Naive thymus-derived CD4-positive, alpha-beta T cell (primary cell): ENCODE results near the gene SLC33A1. TPM values are rescaled to one million over a fixed set of nuclear protein-coding genes. Genes with fewer than 3 reads are reported as not detected.
"Not testable (repeated sequence)": the region's sequence is repeated elsewhere in the genome, so short reads cannot be mapped to it uniquely, and the experiment has no call there.

ENCODE experiments used
- ATAC-seq: fragments of 150-1000 bp; cut with Tn5 transposase; 2 replicates; pipeline ENCODE4 v1.10.0; 2021; ENCODE audit warnings: mild to moderate bottlenecking, moderate library complexity
- CTCF ChIA-PET: fragments of 350-600 bp; sonication (Branson Sonifier 250); formaldehyde crosslinking; loops from one replicate; lab custom pipeline; 2021; ENCODE audit warnings: antibody characterized with exemption; lab: Charles Lee
- POLR2A ChIA-PET: fragments of 350-600 bp; sonication (Branson Sonifier 250); formaldehyde crosslinking; loops from one replicate; lab custom pipeline; 2021; ENCODE audit warnings: antibody characterized with exemption, inconsistent platforms; lab: Charles Lee
- DNase-seq, 9 donors: peaks; one replicate each; pipeline versions ENCODE4 v3.0.0 to v3.0.0-alpha.2; 2020 to 2022; ENCODE audit warnings: mixed read lengths in 1 of 9
- H3K27ac ChIP-seq: one replicate; pipeline ENCODE4 v1.7.0; 2013; ENCODE audit warnings: mild to moderate bottlenecking, low read depth, low read length, moderate library complexity
- H3K27me3 ChIP-seq, 2 donors: one replicate each; pipeline ENCODE4 v1.7.0; 2013; ENCODE audit warnings: low read length in 2 of 2, mild to moderate bottlenecking in 2 of 2, moderate library complexity in 2 of 2; ENCODE audit not compliant: control insufficient read depth in 2 of 2, insufficient read depth in 2 of 2
- H3K36me3 ChIP-seq, 3 experiments: 1 replicate in 2 of 3; 2 replicates in 1 of 3; pipeline ENCODE4 v1.7.0; 2013; ENCODE audit warnings: low read length in 3 of 3, mild to moderate bottlenecking in 3 of 3, moderate library complexity in 1 of 3; ENCODE audit not compliant: insufficient read depth in 3 of 3, control insufficient read depth in 2 of 3
- H3K4me1 ChIP-seq, 2 donors: one replicate each; pipeline ENCODE4 v1.7.0; 2013; ENCODE audit warnings: low read length in 2 of 2, mild to moderate bottlenecking in 2 of 2, moderate library complexity in 1 of 2; ENCODE audit not compliant: control insufficient read depth in 2 of 2, insufficient read depth in 2 of 2
- H3K4me3 ChIP-seq: 2 replicates; pipeline ENCODE4 v1.7.0; 2013; ENCODE audit warnings: mild to moderate bottlenecking, low read length
- H3K9me3 ChIP-seq, 3 experiments: 1 replicate in 2 of 3; 2 replicates in 1 of 3; pipeline ENCODE4 v1.7.0; 2013; ENCODE audit warnings: low read length in 3 of 3; ENCODE audit not compliant: control insufficient read depth in 2 of 3
- H3K27ac Mint-ChIP-seq, 9 donors: one replicate each; pipeline ENCODE4 v1.8.0; 2020 to 2022; ENCODE audit warnings: mixed read lengths in 9 of 9, mild to moderate bottlenecking in 8 of 9, moderate library complexity in 5 of 9, inconsistent platforms in 2 of 9
- H3K27me3 Mint-ChIP-seq, 5 donors: one replicate each; pipeline ENCODE4 v1.8.0; 2021 to 2022; ENCODE audit warnings: mixed read lengths in 5 of 5, mild to moderate bottlenecking in 1 of 5
- H3K36me3 Mint-ChIP-seq, 5 donors: one replicate each; pipeline ENCODE4 v1.8.0; 2020 to 2022; ENCODE audit warnings: mixed read lengths in 5 of 5, mild to moderate bottlenecking in 3 of 5, inconsistent platforms in 1 of 5
- H3K4me1 Mint-ChIP-seq, 7 donors: one replicate each; pipeline ENCODE4 v1.8.0; 2020 to 2022; ENCODE audit warnings: mixed read lengths in 7 of 7, mild to moderate bottlenecking in 3 of 7, inconsistent platforms in 1 of 7
- H3K4me3 Mint-ChIP-seq, 10 donors: one replicate each; pipeline ENCODE4 v1.8.0; 2020 to 2022; ENCODE audit warnings: mild to moderate bottlenecking in 10 of 10, mixed read lengths in 10 of 10, moderate library complexity in 6 of 10, inconsistent platforms in 2 of 10
- H3K9me3 Mint-ChIP-seq, 11 donors: one replicate each; pipeline ENCODE4 v1.8.0; 2020 to 2022; ENCODE audit warnings: mixed read lengths in 11 of 11, mild to moderate bottlenecking in 4 of 11, inconsistent platforms in 1 of 11, moderate library complexity in 1 of 11
- intact Hi-C, 2 donors: fragments of 100-400 bp; cut with micrococcal nuclease; formaldehyde crosslinking; loops; one replicate each; pipeline ENCODE4 v1.15.1; 2023
- polyA plus RNA-seq, 2 donors: library from polyadenylated mRNA; unstranded; fragments of 300-500 nt; fragmentation: Illumina TruSeq; gene quantifications; one replicate each; pipeline ENCODE4 v1.2.3, GENCODE V29; 2021
- total RNA-seq, 6 experiments: library from RNA in 5 of 6; stranded (reverse) in 5 of 6; gene quantifications; 1 replicate in 5 of 6; 2 replicates in 1 of 6; pipeline ENCODE4 v1.2.3 and lab custom pipeline; 2021 to 2026

The SLC33A1 gene
- total and polyA plus RNA-seq, 7 experiments from 2014 or later: 9.4 to 40.8 (median 21.3) TPM

DNA sequence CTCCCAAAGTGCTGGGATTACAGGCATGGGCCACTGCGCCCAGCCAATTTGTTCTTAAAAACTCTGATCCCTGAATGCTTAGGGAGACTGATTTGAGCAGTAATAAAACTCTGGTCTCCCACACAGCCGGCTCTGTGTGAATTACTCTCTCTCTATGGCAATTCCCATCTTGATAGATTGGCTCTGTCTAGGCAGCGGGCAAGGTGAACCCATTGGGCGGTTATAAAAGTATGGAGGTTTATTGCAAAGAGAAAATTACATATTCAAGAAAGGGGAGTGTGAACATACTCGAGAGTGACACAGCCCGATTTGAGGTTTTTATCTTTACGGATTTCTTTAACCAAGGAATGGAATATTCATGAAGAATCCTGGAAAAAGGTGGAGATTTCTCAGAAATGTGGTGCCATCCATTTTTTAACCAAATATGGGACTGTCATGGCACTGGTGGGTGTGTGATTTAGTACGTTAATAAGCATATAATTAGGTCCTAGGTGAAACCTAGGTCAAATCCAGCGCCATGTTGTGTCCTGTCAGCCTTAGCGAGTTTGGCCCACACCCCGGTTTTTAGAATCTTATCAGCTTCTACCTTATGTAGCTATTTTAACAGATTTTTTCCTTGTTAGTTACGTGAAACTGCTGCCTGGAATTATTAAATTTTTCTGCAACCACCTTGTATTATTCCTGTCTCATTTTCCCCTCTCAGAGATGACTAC is 9.0 kb upstream of the SLC33A1 start:
- Mint-ChIP-seq H3K27me3 (no peaks in the 10 kb centered on the region), H3K9me3 (no peaks in the 10 kb centered on the region), H3K27ac (peak overlapping the region in 4 of 9 donors; percentile 2 to 85 (median 53)), H3K36me3 (peaks cover 0 to 7% (median 0%) of the 10 kb centered on the region in 5 donors), H3K4me1 (peaks cover 0 to 31% (median 13%) of the 10 kb centered on the region in 7 donors), H3K4me3 (peak overlapping the region in 1 of 10 donors; percentile 45)
- intact Hi-C loops: no loop called here
- Histone ChIP-seq H3K4me1 (no peaks in the 10 kb centered on the region), H3K36me3 (no peaks in the 10 kb centered on the region), H3K9me3 (no peaks in the 10 kb centered on the region), H3K27me3 (no peaks in the 10 kb centered on the region), H3K27ac (no peak overlapping the region), H3K4me3 (no peak overlapping the region)
- ATAC-seq: no peak
- CTCF ChIA-PET: interaction anchor here (1.2 kb wide), 2 partner anchors 57 to 58 kb away, joined by 4 to 5 read pairs; partner anchors contain the start of gene C3orf33
- POLR2A ChIA-PET: interaction anchor here (1.2 kb wide), 1 partner anchor 57 kb away, joined by 3 read pairs; no protein-coding TSS in a partner anchor
- no peak for DNase-seq

DNA sequence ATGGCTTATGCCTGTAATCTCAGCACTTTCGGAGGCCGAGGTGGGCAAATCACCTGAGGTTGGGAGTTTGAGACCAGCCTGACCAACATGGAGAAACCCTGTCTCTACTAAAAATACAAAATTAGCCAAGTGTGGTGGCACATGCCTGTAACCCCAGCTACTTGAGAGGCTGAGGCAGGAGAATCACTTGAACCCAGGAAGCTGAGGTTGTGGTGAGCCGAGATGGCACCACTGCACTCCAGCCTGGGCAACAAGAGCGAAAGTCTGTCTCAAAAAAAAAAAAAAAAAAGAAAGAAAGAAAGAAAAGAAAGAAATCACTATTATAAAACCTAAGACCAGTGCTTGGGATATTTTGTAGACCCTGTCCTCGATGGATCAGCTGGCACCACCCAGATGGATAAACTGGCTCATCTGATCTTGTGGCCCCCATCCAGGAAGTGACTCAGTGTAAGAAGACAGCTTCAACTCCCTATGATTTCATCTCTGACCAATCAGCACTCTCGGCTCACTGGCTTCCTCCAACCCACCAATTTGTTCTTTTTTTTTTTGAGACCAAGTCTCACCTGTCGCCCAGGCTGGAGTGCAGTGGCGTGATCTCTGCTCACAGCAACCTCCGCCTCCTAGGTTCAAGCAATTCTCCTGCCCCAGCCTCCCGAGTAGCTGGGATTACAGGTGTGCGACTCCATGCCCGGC is 8.2 kb upstream of the SLC33A1 start:
- not testable (repeated sequence) for H3K36me3 ChIP-seq, H3K9me3 Mint-ChIP-seq, H3K27ac ChIP-seq, H3K36me3 Mint-ChIP-seq, H3K27me3 Mint-ChIP-seq, H3K4me1 ChIP-seq, H3K4me3 ChIP-seq, H3K27me3 ChIP-seq, H3K9me3 ChIP-seq
- ATAC-seq (peak; percentile 87), DNase-seq (peak in 8 of 9 donors; percentile 30 to 57 (median 46))
- POLR2A ChIA-PET: interaction anchor here (1.0 to 1.7 kb wide), 3 partner anchors 7 to 1298 kb away, joined by 3 to 5 read pairs (median 4); partner anchors contain the start of genes CCNL1 and SLC33A1
- H3K4me3 Mint-ChIP-seq: peak overlapping the region in 6 of 10 donors; percentile 32 to 71 (median 48)
- intact Hi-C loops: loop anchor here (1.0 kb wide), 2 partner anchors 8 kb away; partner anchors contain the start of genes SLC33A1 (in 2 of the 2) and GMPS (in 1 of the 2)
- H3K27ac Mint-ChIP-seq: peak overlapping the region in 7 of 9 donors; percentile 2 to 86 (median 76)
- CTCF ChIA-PET: interaction anchor here (1.2 kb wide), 2 partner anchors 56 to 57 kb away, joined by 4 to 5 read pairs; partner anchors contain the start of gene C3orf33
- H3K4me1 Mint-ChIP-seq: peaks cover 0 to 31% (median 13%) of the 10 kb centered on the region in 7 donors

DNA sequence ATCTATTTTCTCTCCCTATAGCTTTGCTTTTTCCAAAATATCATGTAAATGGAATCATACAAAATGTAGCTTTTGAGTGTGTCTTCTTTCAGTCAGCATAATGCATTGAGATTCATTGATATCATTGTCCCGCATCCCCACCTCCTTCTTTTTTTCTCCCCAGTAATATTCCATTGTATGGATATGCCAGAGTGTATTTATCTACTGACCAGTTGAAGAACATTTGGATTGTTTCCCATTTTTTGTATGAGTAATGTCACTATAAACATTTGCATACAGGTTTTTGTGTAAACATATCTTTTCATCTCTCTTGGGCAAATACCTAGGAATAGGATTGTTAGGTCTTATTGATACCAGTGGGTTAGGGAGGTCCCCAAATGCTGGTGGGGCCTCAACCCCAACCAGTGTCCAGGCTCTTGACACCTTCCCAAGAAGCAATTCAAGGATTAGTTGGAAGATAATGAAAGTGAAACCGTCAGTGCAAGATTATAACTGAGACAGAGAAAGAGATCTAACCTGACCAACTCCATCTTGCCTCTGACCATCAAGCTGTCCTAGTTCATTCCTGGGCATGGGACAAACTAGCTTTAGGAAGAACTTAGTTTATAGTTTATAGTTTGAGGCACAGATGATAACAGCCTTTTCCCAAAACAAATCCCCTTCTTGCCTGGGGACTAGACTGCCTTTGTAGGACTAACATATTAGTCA is 7.4 kb upstream of the SLC33A1 start:
- no peaks in the 10 kb centered on the region for H3K27me3 ChIP-seq
- POLR2A ChIA-PET: interaction anchor here (0.6 to 1.7 kb wide), 4 partner anchors 8 to 1299 kb away, joined by 3 to 5 read pairs (median 4); partner anchors contain the start of genes CCNL1 and SLC33A1
- H3K4me3 ChIP-seq: no peak overlapping the region
- Mint-ChIP-seq H3K9me3 (no peaks in the 10 kb centered on the region), H3K27ac (peak overlapping the region in 4 of 9 donors; percentile 2 to 85 (median 42)), H3K27me3 (peaks cover 0 to 3% (median 0%) of the 10 kb centered on the region in 5 donors), H3K4me1 (peaks cover 0 to 34% (median 13%) of the 10 kb centered on the region in 7 donors), H3K36me3 (peaks cover 0 to 7% (median 0%) of the 10 kb centered on the region in 5 donors), H3K4me3 (peak overlapping the region in 2 of 10 donors; percentile 5 to 45)
- H3K36me3 ChIP-seq: no peaks in the 10 kb centered on the region
- intact Hi-C loops: loop anchor here (1.0 kb wide), 2 partner anchors 7 to 9 kb away; partner anchors contain the start of genes SLC33A1 (in 2 of the 2) and GMPS (in 1 of the 2)
- H3K4me1 ChIP-seq: no peaks in the 10 kb centered on the region
- CTCF ChIA-PET: interaction anchor here (1.2 kb wide), 2 partner anchors 55 to 57 kb away, joined by 4 to 5 read pairs; partner anchors contain the start of gene C3orf33
- no peak overlapping the region for H3K27ac ChIP-seq
- no peak for DNase-seq
- ATAC-seq: no peak
- H3K9me3 ChIP-seq: no peaks in the 10 kb centered on the region

DNA sequence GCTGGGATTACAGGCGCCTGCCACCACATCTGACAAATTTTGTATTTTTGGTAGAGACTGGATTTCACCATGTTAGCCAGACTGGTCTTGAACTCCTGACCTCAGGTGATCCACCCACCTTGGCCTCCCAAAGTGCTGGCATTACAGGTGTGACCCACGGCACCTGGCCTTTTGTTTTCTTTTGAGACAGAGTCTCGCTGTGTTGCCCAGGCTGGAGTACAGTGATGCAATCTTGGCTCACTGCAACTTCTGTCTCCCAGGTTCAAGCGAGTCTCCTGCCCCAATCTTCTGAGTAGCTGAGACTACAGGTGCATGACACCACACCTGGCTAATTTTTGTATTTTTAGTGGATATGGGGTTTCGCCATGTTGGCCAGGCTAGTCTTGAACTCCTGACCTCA is 6.2 kb upstream of the SLC33A1 start:
- CTCF ChIA-PET: interaction anchor here (1.2 kb wide), 1 partner anchor 55 kb away, joined by 3 read pairs; no protein-coding TSS in a partner anchor
- not testable (repeated sequence) for H3K4me3 ChIP-seq, H3K4me3 Mint-ChIP-seq

DNA sequence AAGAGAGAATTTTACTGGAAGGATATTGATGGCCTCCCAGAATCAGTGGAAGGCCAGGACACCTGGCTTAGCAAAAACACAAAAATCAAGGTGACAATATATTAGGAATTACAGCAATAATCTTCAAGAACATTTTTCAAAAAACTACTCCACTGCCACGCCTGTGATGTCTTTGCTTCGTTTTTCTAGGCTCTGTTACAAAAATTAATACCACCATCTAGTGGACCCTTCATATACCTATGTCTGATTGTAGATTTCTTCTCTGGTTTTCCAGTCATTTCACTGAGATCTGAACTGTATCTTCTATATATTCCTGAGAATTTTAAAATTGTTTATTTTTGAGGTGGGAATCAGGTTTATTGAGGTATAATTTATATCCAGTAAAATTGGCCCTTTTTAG is 5.6 kb upstream of the SLC33A1 start:
- Histone ChIP-seq H3K27ac (no peak overlapping the region), H3K9me3 (no peaks in the 10 kb centered on the region), H3K4me3 (no peak overlapping the region), H3K36me3 (no peaks in the 10 kb centered on the region), H3K27me3 (no peaks in the 10 kb centered on the region), H3K4me1 (peaks cover 3% of the 10 kb centered on the region in 2 donors)
- Mint-ChIP-seq H3K36me3 (peaks cover 0 to 8% (median 0%) of the 10 kb centered on the region in 5 donors), H3K4me1 (peaks cover 2 to 36% (median 15%) of the 10 kb centered on the region in 7 donors), H3K9me3 (peaks cover 0 to 2% (median under 1%) of the 10 kb centered on the region in 11 donors), H3K4me3 (no peak overlapping the region), H3K27ac (no peak overlapping the region), H3K27me3 (peaks cover 0 to 3% (median 0%) of the 10 kb centered on the region in 5 donors)
- intact Hi-C loops: loop anchor here (1.0 to 10.0 kb wide), 7 partner anchors 54 to 1526 kb away; partner anchors contain the start of genes C3orf33 (in 1 of the 2) and SSR3 (in 1 of the 2)
- ATAC-seq: peak; percentile 46
- POLR2A ChIA-PET: no interaction called here
- CTCF ChIA-PET: interaction anchor here (1.2 kb wide), 1 partner anchor 54 kb away, joined by 3 read pairs; no protein-coding TSS in a partner anchor
- peak in 2 of 9 donors; percentile 18 for DNase-seq

More for the DNA sequence above, 6.2 kb upstream of the SLC33A1 start:
- DNase-seq, H3K27ac ChIP-seq, H3K27me3 Mint-ChIP-seq, H3K36me3 ChIP-seq, H3K27ac Mint-ChIP-seq, H3K4me1 ChIP-seq, ATAC-seq, H3K36me3 Mint-ChIP-seq, H3K9me3 ChIP-seq, H3K9me3 Mint-ChIP-seq, H3K27me3 ChIP-seq: not testable (repeated sequence)
- peaks cover 0 to 34% (median 13%) of the 10 kb centered on the region in 7 donors for H3K4me1 Mint-ChIP-seq
- POLR2A ChIA-PET: interaction anchor here (1.7 kb wide), 1 partner anchor 9 kb away, joined by 4 read pairs; no protein-coding TSS in a partner anchor
- intact Hi-C loops: loop anchor here in 1 of 2 donors (1.0 kb wide), 4 partner anchors 54 to 1526 kb away; partner anchors contain the start of gene C3orf33
